PC-3 (cell line): ENCODE measurements around the gene HCN4.

Experiments used
- EZH2 ChIP-seq: fragments of 300-600 bp; sonication (generic); IDR thresholded peaks from one replicate; pipeline ENCODE4 v1.6.1; 2017; ENCODE audit warnings: antibody characterized with exemption, mild to moderate bottlenecking, low read length; ENCODE audit not compliant: unreplicated experiment
- TF ChIP-seq, protein P1 (sequence below): fragments of 300-600 bp; sonication (generic); conservative IDR thresholded peaks from 2 replicates; pipeline ENCODE4 v1.5.1; 2017; ENCODE audit warnings: antibody characterized with exemption, low read depth, mild to moderate bottlenecking, low read length

- TF ChIP-seq, protein P1, sequence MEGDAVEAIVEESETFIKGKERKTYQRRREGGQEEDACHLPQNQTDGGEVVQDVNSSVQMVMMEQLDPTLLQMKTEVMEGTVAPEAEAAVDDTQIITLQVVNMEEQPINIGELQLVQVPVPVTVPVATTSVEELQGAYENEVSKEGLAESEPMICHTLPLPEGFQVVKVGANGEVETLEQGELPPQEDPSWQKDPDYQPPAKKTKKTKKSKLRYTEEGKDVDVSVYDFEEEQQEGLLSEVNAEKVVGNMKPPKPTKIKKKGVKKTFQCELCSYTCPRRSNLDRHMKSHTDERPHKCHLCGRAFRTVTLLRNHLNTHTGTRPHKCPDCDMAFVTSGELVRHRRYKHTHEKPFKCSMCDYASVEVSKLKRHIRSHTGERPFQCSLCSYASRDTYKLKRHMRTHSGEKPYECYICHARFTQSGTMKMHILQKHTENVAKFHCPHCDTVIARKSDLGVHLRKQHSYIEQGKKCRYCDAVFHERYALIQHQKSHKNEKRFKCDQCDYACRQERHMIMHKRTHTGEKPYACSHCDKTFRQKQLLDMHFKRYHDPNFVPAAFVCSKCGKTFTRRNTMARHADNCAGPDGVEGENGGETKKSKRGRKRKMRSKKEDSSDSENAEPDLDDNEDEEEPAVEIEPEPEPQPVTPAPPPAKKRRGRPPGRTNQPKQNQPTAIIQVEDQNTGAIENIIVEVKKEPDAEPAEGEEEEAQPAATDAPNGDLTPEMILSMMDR, result no peak
- TF ChIP-seq EZH2, result no peak
Observed at GRCh38 chr15:73331501-73331900, 37.3 kb downstream of the HCN4 start.
